SK-N-SH (cell line): ENCODE data around the gene RCN1. TPM values are rescaled to one million over a fixed set of nuclear protein-coding genes. Genes with fewer than 3 reads are reported as not detected.

Experiments used
- CTCF ChIA-PET: fragments of 300-600, 350-600 bp; formaldehyde crosslinking; extraction: SDS; loops from one replicate; lab custom pipeline; 2021; lab: Yijun Ruan, JAX
- POLR2A ChIA-PET: fragments of 350-600 bp; sonication (Branson Sonifier 250); formaldehyde crosslinking; extraction: SDS; loops from one replicate; lab custom pipeline; 2020; ENCODE audit warnings: antibody characterized with exemption, inconsistent platforms; lab: Yijun Ruan, JAX
- DNase-seq: peaks from one replicate; pipeline ENCODE4 v3.0.0; 2012
- H2AFZ ChIP-seq: fragments of 200-600 bp; sonication (generic); 2 replicates; pipeline ENCODE4 v1.8.1; 2016; ENCODE audit warnings: antibody characterized with exemption, mild to moderate bottlenecking, low read depth
- H3F3A ChIP-seq: fragments of 200-600 bp; sonication (generic); replicated peaks from 2 replicates; pipeline ENCODE3; 2016; ENCODE audit warnings: antibody characterized with exemption, mild to moderate bottlenecking; ENCODE audit not compliant: insufficient read depth
- H3K27ac ChIP-seq, 2 experiments: fragments of 200-500 bp in 1 of 2; fragments of 200-600 bp in 1 of 2; sonication (Bioruptor generic) in 1 of 2; sonication (generic), shearing (Covaris generic) in 1 of 2; 2 replicates each; pipeline versions ENCODE4 v1.5.1 to v1.6.1; 2014 to 2016; ENCODE audit warnings: low read depth in 2 of 2, inconsistent platforms in 1 of 2, low read length in 1 of 2, mild to moderate bottlenecking in 1 of 2, mixed read lengths in 1 of 2
- H3K27me3 ChIP-seq: fragments of 200-600 bp; sonication (generic), shearing (Covaris generic); 2 replicates; pipeline ENCODE4 v1.6.1; 2016; ENCODE audit warnings: mixed run types; ENCODE audit not compliant: insufficient read depth
- H3K36me3 ChIP-seq, 2 experiments: fragments of 200-500 bp in 1 of 2; fragments of 200-600 bp in 1 of 2; sonication (Bioruptor generic) in 1 of 2; sonication (generic) in 1 of 2; replicated peaks in 1 of 2; 2 replicates each; pipeline versions ENCODE3 to v1.5.1; 2014 to 2016; ENCODE audit warnings: low read length in 1 of 2, mild to moderate bottlenecking in 1 of 2; ENCODE audit not compliant: insufficient read depth in 2 of 2, control insufficient read depth in 1 of 2
- H3K4me1 ChIP-seq, 2 experiments: fragments of 200-500 bp in 1 of 2; fragments of 200-600 bp in 1 of 2; sonication (Bioruptor generic) in 1 of 2; sonication (generic), shearing (Covaris generic) in 1 of 2; 2 replicates each; pipeline versions ENCODE4 v1.5.1 to v1.6.1; 2014 to 2016; ENCODE audit warnings: low read depth in 1 of 2, low read length in 1 of 2, mixed run types in 1 of 2; ENCODE audit not compliant: insufficient read depth in 2 of 2, control insufficient read depth in 1 of 2
- H3K4me2 ChIP-seq: fragments of 200-600 bp; sonication (generic), shearing (Covaris generic); 2 replicates; pipeline ENCODE4 v1.6.1; 2017; ENCODE audit warnings: mixed run types
- H3K4me3 ChIP-seq, 2 experiments: fragments of 200-500 bp in 1 of 2; fragments of 200-600 bp in 1 of 2; sonication (Bioruptor generic) in 1 of 2; sonication (generic), shearing (Covaris generic) in 1 of 2; 2 replicates each; pipeline versions ENCODE4 v1.5.1 to v1.8.1; 2014 to 2016; ENCODE audit warnings: low read depth in 2 of 2, inconsistent platforms in 1 of 2, low read length in 1 of 2, mild to moderate bottlenecking in 1 of 2, mixed read lengths in 1 of 2, moderate library complexity in 1 of 2
- H3K79me2 ChIP-seq: fragments of 200-600 bp; sonication (generic); 2 replicates; pipeline ENCODE4 v1.8.1; 2017; ENCODE audit warnings: mild to moderate bottlenecking; ENCODE audit not compliant: insufficient read depth
- H3K9ac ChIP-seq: fragments of 200-600 bp; sonication (generic); 2 replicates; pipeline ENCODE4 v1.6.1; 2017; ENCODE audit warnings: mixed run types
- H3K9me2 ChIP-seq: fragments of 200-600 bp; sonication (generic); 2 replicates; pipeline ENCODE4 v1.6.1; 2017; ENCODE audit warnings: mixed run types
- H3K9me3 ChIP-seq: fragments of 200-600 bp; sonication (generic); 2 replicates; pipeline ENCODE4 v1.6.1; 2017; ENCODE audit warnings: mixed run types, mild to moderate bottlenecking, moderate library complexity
- H4K20me1 ChIP-seq: fragments of 200-600 bp; sonication (generic); 2 replicates; pipeline ENCODE4 v1.6.1; 2017; ENCODE audit warnings: mild to moderate bottlenecking, mixed run types; ENCODE audit not compliant: insufficient read depth
- EP300 ChIP-seq, 2 experiments: IDR thresholded peaks; 2 replicates each; pipeline versions ENCODE4 v1.4.0 to v1.6.1; 2012; ENCODE audit warnings: borderline replicate concordance in 1 of 2, low read depth in 1 of 2, low read length in 1 of 2
- FOSL2 ChIP-seq: IDR thresholded peaks from 2 replicates; pipeline ENCODE4 v1.4.0; 2012; ENCODE audit warnings: low read depth, mild to moderate bottlenecking, moderate library complexity, borderline replicate concordance
- GABPA ChIP-seq: IDR thresholded peaks from 2 replicates; pipeline ENCODE4 v1.4.0; 2012; ENCODE audit warnings: low read depth, mild to moderate bottlenecking
- IRF3 ChIP-seq: fragments of 150-350 bp; IDR thresholded peaks from 2 replicates; pipeline ENCODE4 v1.6.1; 2016; ENCODE audit warnings: mild to moderate bottlenecking, low read depth, low read length
- JUND ChIP-seq: IDR thresholded peaks from 2 replicates; pipeline ENCODE4 v1.4.0; 2012
- MEF2A ChIP-seq: IDR thresholded peaks from 2 replicates; pipeline ENCODE4 v1.4.0; 2012; ENCODE audit warnings: low read depth, borderline replicate concordance
- RCOR1 ChIP-seq: fragments of 150-350 bp; IDR thresholded peaks from 2 replicates; pipeline ENCODE4 v1.6.1; 2017; ENCODE audit warnings: antibody characterized with exemption, low read length
- SIN3A ChIP-seq: IDR thresholded peaks from 2 replicates; pipeline ENCODE4 v1.6.1; 2012; ENCODE audit warnings: low read depth, mild to moderate bottlenecking, low read length, moderate library complexity, borderline replicate concordance
- SMC3 ChIP-seq: IDR thresholded peaks from 2 replicates; pipeline ENCODE4 v1.6.1; 2012; ENCODE audit warnings: low read depth, low read length, improper control_type of control experiment
- TAF1 ChIP-seq: IDR thresholded peaks from 2 replicates; pipeline ENCODE4 v1.6.1; 2012; ENCODE audit warnings: low read depth, mild to moderate bottlenecking, low read length, moderate library complexity, borderline replicate concordance
- TCF12 ChIP-seq: IDR thresholded peaks from 2 replicates; pipeline ENCODE4 v1.4.0; 2012
- TEAD4 ChIP-seq: IDR thresholded peaks from 2 replicates; pipeline ENCODE4 v1.4.0; 2012; ENCODE audit warnings: mild to moderate bottlenecking, borderline replicate concordance; ENCODE audit not compliant: insufficient read depth
- YY1 ChIP-seq: IDR thresholded peaks from 2 replicates; pipeline ENCODE4 v1.4.0; 2012; ENCODE audit warnings: low read depth, mild to moderate bottlenecking
- WGBS: methylation state at CpG from one replicate; pipeline ENCODE4 v1.1.6; 2017; ENCODE audit warnings: low lambda C conversion rate; 5-methylcytosine and 5-hydroxymethylcytosine counted together
- polyA plus RNA-seq, 3 experiments: library from polyadenylated mRNA; depleted of rRNA; stranded (reverse); fragments of >200 nt; gene quantifications; 2 replicates each; pipeline ENCODE4 v1.2.3, GENCODE V29; 2012
- TF ChIP-seq, protein P1 (sequence below): fragments of 150-350 bp; IDR thresholded peaks from 2 replicates; pipeline ENCODE4 v1.6.1; 2017; ENCODE audit warnings: antibody characterized with exemption, low read length, low read depth, borderline replicate concordance
- TF ChIP-seq, protein P2 (sequence below): fragments of 200-600 bp; sonication (generic); IDR thresholded peaks from 2 replicates; pipeline ENCODE4 v1.6.1; 2017; ENCODE audit warnings: antibody characterized with exemption, mild to moderate bottlenecking, moderate library complexity
- TF ChIP-seq, protein P3 (sequence below): IDR thresholded peaks from 2 replicates; pipeline ENCODE4; 2012

Gene RCN1
- polyA plus RNA-seq, 1 of the 3 experiments (the other 2 are of a cell fraction), result 63.3 TPM

DNA sequence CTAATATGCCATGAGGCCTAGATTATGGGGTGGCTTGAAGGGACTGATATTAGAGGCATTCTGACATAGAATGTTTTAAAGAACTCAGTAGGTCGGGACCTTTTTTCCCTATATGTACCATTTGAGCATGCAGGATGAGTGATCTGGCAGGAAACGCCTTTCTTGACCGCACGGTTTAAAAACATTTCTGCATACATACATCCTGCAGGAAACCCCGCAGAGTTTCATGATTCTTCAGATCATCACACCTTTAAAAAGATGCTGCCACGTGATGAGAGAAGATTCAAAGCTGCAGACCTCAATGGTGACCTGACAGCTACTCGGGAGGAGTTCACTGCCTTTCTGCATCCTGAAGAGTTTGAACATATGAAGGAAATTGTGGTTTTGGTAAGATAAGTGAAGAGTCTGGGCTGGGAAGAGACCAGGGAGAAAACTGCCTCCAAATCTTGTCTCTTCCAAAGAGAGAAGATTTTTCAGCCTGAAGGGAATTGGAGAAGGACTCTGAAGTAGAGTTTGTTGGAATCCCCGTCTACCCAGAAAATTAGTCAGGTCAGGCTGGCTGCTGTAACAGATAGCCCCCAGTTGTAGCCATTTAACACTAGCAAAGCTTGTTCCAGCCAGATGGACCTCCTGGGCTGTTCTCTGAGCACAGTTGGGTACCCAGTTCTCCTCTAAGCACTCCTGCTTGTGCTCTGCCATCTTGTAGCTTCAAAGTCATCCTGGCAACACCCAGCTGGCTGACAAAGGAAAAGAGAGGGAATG is 7.4 kb downstream of the RCN1 start:
- H3K4me1 ChIP-seq, result peaks cover 0 to under 1% of the 10 kb centered on the region in 2 experiments; a peak in 2 of 4 replicates
- H3K9ac ChIP-seq, result no peak overlapping the region
- no peak overlapping the region for H2AFZ ChIP-seq
- H3K79me2 ChIP-seq, result peaks cover 37% of the 10 kb centered on the region
- TF ChIP-seq MEF2A, result no peak
- TF ChIP-seq EP300 (IDR thresholded peaks at IDR 0.05; ENCODE audit: borderline replicate concordance in 1 of 2, low read depth in 1 of 2, low read length in 1 of 2), result no peak
- TF ChIP-seq, all 33 proteins: peak for 0
- H3K4me2 ChIP-seq, result no peak overlapping the region
- no peaks in the 10 kb centered on the region for H3K9me2 ChIP-seq
- ChIA-PET POLR2A (no interaction called here), CTCF (no interaction called here)
- H3K36me3 ChIP-seq, result peaks cover 27 to 59% of the 10 kb centered on the region in 2 experiments
- H3K9me3 ChIP-seq, result no peaks in the 10 kb centered on the region
- H3K4me3 ChIP-seq, result no peak overlapping the region
- H4K20me1 ChIP-seq, result peaks cover 36% of the 10 kb centered on the region
- no peaks in the 10 kb centered on the region for H3K27me3 ChIP-seq
- WGBS, result 94% methylated on average over 8 of the region's 8 CpGs
- H3F3A ChIP-seq, result no peaks in the 10 kb centered on the region
- no peak for DNase-seq
- no peak overlapping the region for H3K27ac ChIP-seq

- no peak overlapping the region for H3K4me3 ChIP-seq
- no peaks in the 10 kb centered on the region for H3K9me3 ChIP-seq
- peaks cover 25% of the 10 kb centered on the region for H4K20me1 ChIP-seq
- POLR2A ChIA-PET, result no interaction called here
- TF ChIP-seq SMC3 (no peak), JUND (no peak)
- H3K9ac ChIP-seq, result no peak overlapping the region
- H3F3A ChIP-seq, result no peaks in the 10 kb centered on the region
- 96% methylated on average over 4 of the region's 4 CpGs for WGBS
- no peaks in the 10 kb centered on the region; a peak in 1 of 4 replicates for H3K4me1 ChIP-seq
- H3K27ac ChIP-seq, result no peak overlapping the region
- no peaks in the 10 kb centered on the region for H3K27me3 ChIP-seq
- H2AFZ ChIP-seq, result no peak overlapping the region
- CTCF ChIA-PET, result interaction anchor here (1.5 kb wide), 1 partner anchor 76 kb away, joined by 3 read pairs; no protein-coding TSS in a partner anchor
- no peak overlapping the region for H3K4me2 ChIP-seq
- no peak for DNase-seq
- peaks cover 25% of the 10 kb centered on the region for H3K79me2 ChIP-seq
- peaks cover 31 to 67% of the 10 kb centered on the region in 2 experiments for H3K36me3 ChIP-seq
- H3K9me2 ChIP-seq, result no peaks in the 10 kb centered on the region
Observed at GRCh38 chr11:32099516-32099915, 8.6 kb downstream of the RCN1 start.

DNA sequence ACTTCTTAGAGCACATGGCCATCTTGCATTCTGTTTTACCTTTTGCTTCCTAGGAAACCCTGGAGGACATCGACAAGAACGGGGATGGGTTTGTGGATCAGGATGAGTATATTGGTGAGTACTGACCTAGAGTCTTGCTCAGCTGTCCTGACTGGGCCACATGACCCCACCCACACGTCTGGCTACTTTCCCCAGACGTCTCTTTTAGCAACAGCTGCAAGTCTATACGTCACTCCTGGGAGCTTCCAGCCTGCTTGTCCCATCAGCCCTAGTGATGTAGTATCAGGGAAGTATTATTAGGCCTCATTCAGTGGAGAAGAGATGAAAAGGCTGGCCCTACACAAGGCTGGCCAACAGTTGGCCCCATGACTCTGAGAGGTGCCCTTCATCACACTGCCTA is 9.6 kb downstream of the RCN1 start:
- Histone ChIP-seq H3K36me3 (peaks cover 31 to 68% of the 10 kb centered on the region in 2 experiments), H3K9me2 (no peaks in the 10 kb centered on the region), H3K27me3 (no peaks in the 10 kb centered on the region), H3K4me1 (no peaks in the 10 kb centered on the region), H3K9ac (no peak overlapping the region), H4K20me1 (peaks cover 21% of the 10 kb centered on the region), H3F3A (no peaks in the 10 kb centered on the region), H3K4me3 (no peak overlapping the region), H3K4me2 (no peak overlapping the region), H2AFZ (no peak overlapping the region), H3K27ac (no peak overlapping the region), H3K79me2 (peaks cover 15% of the 10 kb centered on the region), H3K9me3 (no peaks in the 10 kb centered on the region)
- DNase-seq, result no peak
- WGBS, result 79% methylated on average over 5 of the region's 5 CpGs
- ChIA-PET POLR2A (interaction anchor here (1.0 kb wide), 1 partner anchor 9 kb away, joined by 3 read pairs; no protein-coding TSS in a partner anchor), CTCF (interaction anchor here (0.7 to 1.5 kb wide), 2 partner anchors 9 to 75 kb away, joined by 3 read pairs; no protein-coding TSS in a partner anchor)
- TF ChIP-seq TEAD4 (no peak), SIN3A (no peak), TAF1 (no peak), IRF3 (no peak), TCF12 (no peak), YY1 (no peak), JUND (no peak), FOSL2 (no peak), RCOR1 (no peak), SMC3 (no peak), GABPA (no peak)
- TF ChIP-seq, protein P1, sequence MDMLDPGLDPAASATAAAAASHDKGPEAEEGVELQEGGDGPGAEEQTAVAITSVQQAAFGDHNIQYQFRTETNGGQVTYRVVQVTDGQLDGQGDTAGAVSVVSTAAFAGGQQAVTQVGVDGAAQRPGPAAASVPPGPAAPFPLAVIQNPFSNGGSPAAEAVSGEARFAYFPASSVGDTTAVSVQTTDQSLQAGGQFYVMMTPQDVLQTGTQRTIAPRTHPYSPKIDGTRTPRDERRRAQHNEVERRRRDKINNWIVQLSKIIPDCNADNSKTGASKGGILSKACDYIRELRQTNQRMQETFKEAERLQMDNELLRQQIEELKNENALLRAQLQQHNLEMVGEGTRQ, result no peak
- TF ChIP-seq, protein P2, sequence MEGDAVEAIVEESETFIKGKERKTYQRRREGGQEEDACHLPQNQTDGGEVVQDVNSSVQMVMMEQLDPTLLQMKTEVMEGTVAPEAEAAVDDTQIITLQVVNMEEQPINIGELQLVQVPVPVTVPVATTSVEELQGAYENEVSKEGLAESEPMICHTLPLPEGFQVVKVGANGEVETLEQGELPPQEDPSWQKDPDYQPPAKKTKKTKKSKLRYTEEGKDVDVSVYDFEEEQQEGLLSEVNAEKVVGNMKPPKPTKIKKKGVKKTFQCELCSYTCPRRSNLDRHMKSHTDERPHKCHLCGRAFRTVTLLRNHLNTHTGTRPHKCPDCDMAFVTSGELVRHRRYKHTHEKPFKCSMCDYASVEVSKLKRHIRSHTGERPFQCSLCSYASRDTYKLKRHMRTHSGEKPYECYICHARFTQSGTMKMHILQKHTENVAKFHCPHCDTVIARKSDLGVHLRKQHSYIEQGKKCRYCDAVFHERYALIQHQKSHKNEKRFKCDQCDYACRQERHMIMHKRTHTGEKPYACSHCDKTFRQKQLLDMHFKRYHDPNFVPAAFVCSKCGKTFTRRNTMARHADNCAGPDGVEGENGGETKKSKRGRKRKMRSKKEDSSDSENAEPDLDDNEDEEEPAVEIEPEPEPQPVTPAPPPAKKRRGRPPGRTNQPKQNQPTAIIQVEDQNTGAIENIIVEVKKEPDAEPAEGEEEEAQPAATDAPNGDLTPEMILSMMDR, result no peak
- TF ChIP-seq, protein P3, sequence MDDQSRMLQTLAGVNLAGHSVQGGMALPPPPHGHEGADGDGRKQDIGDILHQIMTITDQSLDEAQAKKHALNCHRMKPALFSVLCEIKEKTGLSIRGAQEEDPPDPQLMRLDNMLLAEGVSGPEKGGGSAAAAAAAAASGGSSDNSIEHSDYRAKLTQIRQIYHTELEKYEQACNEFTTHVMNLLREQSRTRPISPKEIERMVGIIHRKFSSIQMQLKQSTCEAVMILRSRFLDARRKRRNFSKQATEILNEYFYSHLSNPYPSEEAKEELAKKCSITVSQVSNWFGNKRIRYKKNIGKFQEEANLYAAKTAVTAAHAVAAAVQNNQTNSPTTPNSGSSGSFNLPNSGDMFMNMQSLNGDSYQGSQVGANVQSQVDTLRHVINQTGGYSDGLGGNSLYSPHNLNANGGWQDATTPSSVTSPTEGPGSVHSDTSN, result no peak
